Glomerular endothelial cell (primary cell): ENCODE results near the gene KCNG2. TPM values are rescaled to one million over a fixed set of nuclear protein-coding genes. Genes with fewer than 3 reads are reported as not detected.

Source experiments
- DNase-seq: peaks from one replicate; pipeline ENCODE4 v3.0.0-alpha.2; 2011; ENCODE audit warnings: low read depth, low spot score; ENCODE audit errors: extremely low read depth
- total RNA-seq: library from RNA; depleted of rRNA; stranded (reverse); fragments of >200 nt; gene quantifications from 2 replicates; pipeline ENCODE4 v1.2.3, GENCODE V29; 2015

KCNG2 gene
- total RNA-seq, 1 donor from 2014 or later, result not detected

- no peak for DNase-seq
These were observed 103.9 kb downstream of the KCNG2 start for GRCh38 chr18:79901665-79902064.

GRCh38 chr18:79902075-79902474 is 104.3 kb downstream of the KCNG2 start:
- DNase-seq, result no peak

GRCh38 chr18:79902640-79903039 is 104.9 kb downstream of the KCNG2 start:
- no peak for DNase-seq

- no peak for DNase-seq
These were observed 105.4 kb downstream of the KCNG2 start for GRCh38 chr18:79903071-79903635.

GRCh38 chr18:79903787-79904356 is 106.1 kb downstream of the KCNG2 start:
- DNase-seq, result no peak

GRCh38 chr18:79904357-79905147 is 106.8 kb downstream of the KCNG2 start:
- DNase-seq, result no peak

- no peak for DNase-seq
These were observed 107.7 kb downstream of the KCNG2 start for GRCh38 chr18:79905389-79905911.

- DNase-seq, result no peak
These were observed 108.3 kb downstream of the KCNG2 start for GRCh38 chr18:79905993-79906392.

- DNase-seq, result no peak
These were observed 109.0 kb downstream of the KCNG2 start for GRCh38 chr18:79906706-79907105.

GRCh38 chr18:79910563-79911343 is 113.0 kb downstream of the KCNG2 start:
- no peak for DNase-seq

- DNase-seq, result no peak
These were observed 113.9 kb downstream of the KCNG2 start for GRCh38 chr18:79911344-79912270.

- no peak for DNase-seq
These were observed 114.8 kb downstream of the KCNG2 start for GRCh38 chr18:79912409-79912991.

GRCh38 chr18:79912994-79913831 is 115.5 kb downstream of the KCNG2 start:
- no peak for DNase-seq

- no peak for DNase-seq
These were observed 116.9 kb downstream of the KCNG2 start for GRCh38 chr18:79914614-79915160.

- no peak for DNase-seq
These were observed 117.7 kb downstream of the KCNG2 start for GRCh38 chr18:79915161-79916127.

- DNase-seq, result no peak
These were observed 118.4 kb downstream of the KCNG2 start for GRCh38 chr18:79916128-79916494.

- DNase-seq, result no peak
These were observed 118.9 kb downstream of the KCNG2 start for GRCh38 chr18:79916546-79917168.
